Natural killer cell treated with Interleukin-12 subunit alpha and Interleukin-12 subunit beta and Interleukin-15 and Interleukin-18, amount 100 ng/mL, for 72 hours (primary cell): ENCODE results near the gene HBD. TPM values are rescaled to one million over a fixed set of nuclear protein-coding genes. Genes with fewer than 3 reads are reported as not detected.
A peak's percentile ranks its signal among the peaks of the same experiment; 100 is the strongest.

Source experiments
- ATAC-seq, 2 donors: fragments of 150-1000 bp; cut with Tn5 transposase in 1 of 2; sonication (Bioruptor Pico), chemical (Tn5 transposase) in 1 of 2; 2 replicates each; pipeline ENCODE4 v1.10.0; 2021
- DNase-seq: peaks from one replicate; pipeline ENCODE4 v3.0.0; 2022; ENCODE audit warnings: low spot score
- H3K27ac Mint-ChIP-seq, 2 donors: 1 replicate in 1 of 2; 2 replicates in 1 of 2; pipeline ENCODE4 v1.8.0; 2022; ENCODE audit warnings: mixed read lengths in 2 of 2, mild to moderate bottlenecking in 1 of 2, moderate library complexity in 1 of 2
- H3K27me3 Mint-ChIP-seq, 2 donors: 1 replicate in 1 of 2; 2 replicates in 1 of 2; pipeline ENCODE4 v1.8.0; 2022; ENCODE audit warnings: mixed read lengths in 2 of 2
- H3K36me3 Mint-ChIP-seq: one replicate; pipeline ENCODE4 v1.8.0; 2022; ENCODE audit warnings: mixed read lengths
- H3K4me1 Mint-ChIP-seq, 2 donors: 1 replicate in 1 of 2; 2 replicates in 1 of 2; pipeline ENCODE4 v1.8.0; 2022; ENCODE audit warnings: low read depth in 2 of 2, mixed read lengths in 2 of 2, mild to moderate bottlenecking in 1 of 2
- H3K4me3 Mint-ChIP-seq: one replicate; pipeline ENCODE4 v1.8.0; 2022; ENCODE audit warnings: mixed read lengths
- H3K9me3 Mint-ChIP-seq: 2 replicates; pipeline ENCODE4 v1.8.0; 2022; ENCODE audit warnings: mixed read lengths
- total RNA-seq, 2 donors: library from RNA; stranded (reverse); gene quantifications; one replicate each; pipeline ENCODE4 v1.2.3, GENCODE V29; 2022

Gene HBD
- total RNA-seq, 2 donors from 2014 or later: not detected

DNA sequence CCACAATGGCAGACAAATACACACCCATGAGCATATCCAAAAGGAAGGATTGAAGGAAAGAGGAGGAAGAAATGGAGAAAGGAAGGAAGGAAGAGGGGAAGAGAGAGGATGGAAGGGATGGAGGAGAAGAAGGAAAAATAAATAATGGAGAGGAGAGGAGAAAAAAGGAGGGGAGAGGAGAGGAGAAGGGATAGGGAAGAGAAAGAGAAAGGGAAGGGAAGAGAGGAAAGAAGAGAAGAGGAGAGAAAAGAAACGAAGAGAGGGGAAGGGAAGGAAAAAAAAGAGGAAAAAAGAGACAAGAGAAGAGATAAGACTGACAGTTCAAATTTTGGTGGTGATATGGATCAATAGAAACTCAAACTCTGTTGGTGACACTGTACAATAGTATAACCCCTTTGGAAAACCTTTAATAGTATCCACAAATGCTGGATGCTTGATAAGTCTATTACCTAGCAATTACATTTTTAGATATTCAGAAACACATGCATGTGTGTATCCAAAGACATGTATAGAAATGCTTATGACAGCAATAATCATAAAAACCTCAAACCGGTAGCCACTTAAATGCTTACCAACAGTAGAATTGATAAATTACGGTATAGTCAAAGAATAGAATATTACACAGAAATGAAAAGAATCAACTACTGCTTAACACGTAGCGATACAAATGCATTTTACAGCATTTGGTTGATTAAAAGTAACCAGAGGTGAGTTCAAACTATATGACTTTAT, 1.2 kb upstream of the HBD start:
- no peaks in the 10 kb centered on the region for H3K9me3 Mint-ChIP-seq
- ATAC-seq: no peak
- H3K4me3 Mint-ChIP-seq: no peak overlapping the region
- no peaks in the 10 kb centered on the region for H3K4me1 Mint-ChIP-seq
- H3K36me3 Mint-ChIP-seq: no peaks in the 10 kb centered on the region
- no peak overlapping the region for H3K27ac Mint-ChIP-seq
- peaks cover 3 to 23% of the 10 kb centered on the region in 2 donors for H3K27me3 Mint-ChIP-seq
- DNase-seq: no peak

DNA sequence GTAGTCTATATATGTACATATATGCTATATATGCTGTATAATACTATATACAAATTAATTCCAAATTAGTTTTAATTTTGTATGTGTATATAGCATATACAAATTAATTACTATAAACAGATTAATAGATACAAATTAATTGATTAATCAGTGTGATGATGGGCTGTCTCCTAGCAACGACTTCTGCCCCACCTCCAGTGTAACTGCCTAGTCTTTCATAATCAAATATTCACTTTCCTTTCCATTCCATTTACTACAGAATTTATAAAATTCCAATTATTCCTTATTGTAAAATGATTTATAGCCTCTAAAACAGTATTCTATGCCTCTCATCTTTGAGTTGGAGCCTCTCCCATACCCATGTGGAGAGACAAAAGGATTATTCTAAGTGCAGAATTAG, 976 bp downstream of the HBD start:
- no peaks in the 10 kb centered on the region for H3K36me3 Mint-ChIP-seq
- no peak overlapping the region for H3K27ac Mint-ChIP-seq
- no peak overlapping the region for H3K4me3 Mint-ChIP-seq
- no peak for DNase-seq
- H3K4me1 Mint-ChIP-seq: no peaks in the 10 kb centered on the region
- no peak for ATAC-seq
- H3K27me3 Mint-ChIP-seq: peaks cover 3 to 14% of the 10 kb centered on the region in 2 donors
- H3K9me3 Mint-ChIP-seq: no peaks in the 10 kb centered on the region

DNA sequence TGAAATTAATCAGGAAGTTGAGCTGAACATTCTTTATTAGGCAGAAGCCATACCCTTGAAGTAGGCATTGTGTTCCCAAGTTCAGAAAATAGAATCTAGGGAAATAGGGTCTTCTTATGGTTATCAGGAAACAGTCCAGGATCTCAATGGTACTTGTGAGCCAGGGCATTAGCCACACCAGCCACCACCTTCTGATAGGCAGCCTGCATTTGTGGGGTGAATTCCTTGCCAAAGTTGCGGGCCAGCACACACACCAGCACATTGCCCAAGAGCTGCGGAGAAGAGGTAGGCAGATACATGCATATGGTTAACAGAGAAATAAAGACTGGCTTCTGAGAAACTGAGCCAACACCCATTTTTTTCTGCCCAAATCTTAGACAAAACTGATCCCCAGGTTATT, 1.5 kb downstream of the HBD start:
- ATAC-seq (no peak), DNase-seq (no peak)
- no peaks in the 10 kb centered on the region for H3K9me3 Mint-ChIP-seq
- H3K36me3 Mint-ChIP-seq: no peaks in the 10 kb centered on the region
- no peak overlapping the region for H3K4me3 Mint-ChIP-seq
- no peaks in the 10 kb centered on the region for H3K4me1 Mint-ChIP-seq
- peaks cover 3 to 14% of the 10 kb centered on the region in 2 donors for H3K27me3 Mint-ChIP-seq
- no peak overlapping the region for H3K27ac Mint-ChIP-seq

DNA sequence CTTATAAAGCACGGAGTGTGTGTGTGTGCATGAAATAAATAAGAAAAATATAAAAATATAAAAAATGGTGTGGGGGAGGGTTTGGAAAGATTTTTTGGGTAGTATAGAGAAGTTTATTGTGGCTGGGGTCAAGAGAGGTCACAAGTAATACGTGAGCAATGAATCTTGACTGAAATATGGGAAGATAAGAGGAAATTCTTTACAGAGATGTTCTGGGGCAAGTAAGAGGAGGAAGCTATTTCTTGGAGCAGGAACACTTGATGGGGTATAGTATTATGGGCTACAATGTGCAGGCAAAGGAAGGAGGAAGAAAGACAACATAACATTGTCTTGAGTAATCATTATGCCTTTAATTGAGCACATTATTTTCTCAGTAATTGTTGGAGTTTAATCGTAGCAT, 2.1 kb downstream of the HBD start:
- H3K4me3 Mint-ChIP-seq: no peak overlapping the region
- no peaks in the 10 kb centered on the region for H3K36me3 Mint-ChIP-seq
- H3K27ac Mint-ChIP-seq: no peak overlapping the region
- peaks cover 0 to 8% of the 10 kb centered on the region in 2 donors for H3K27me3 Mint-ChIP-seq
- ATAC-seq (no peak), DNase-seq (no peak)
- H3K9me3 Mint-ChIP-seq: no peaks in the 10 kb centered on the region
- no peaks in the 10 kb centered on the region for H3K4me1 Mint-ChIP-seq

DNA sequence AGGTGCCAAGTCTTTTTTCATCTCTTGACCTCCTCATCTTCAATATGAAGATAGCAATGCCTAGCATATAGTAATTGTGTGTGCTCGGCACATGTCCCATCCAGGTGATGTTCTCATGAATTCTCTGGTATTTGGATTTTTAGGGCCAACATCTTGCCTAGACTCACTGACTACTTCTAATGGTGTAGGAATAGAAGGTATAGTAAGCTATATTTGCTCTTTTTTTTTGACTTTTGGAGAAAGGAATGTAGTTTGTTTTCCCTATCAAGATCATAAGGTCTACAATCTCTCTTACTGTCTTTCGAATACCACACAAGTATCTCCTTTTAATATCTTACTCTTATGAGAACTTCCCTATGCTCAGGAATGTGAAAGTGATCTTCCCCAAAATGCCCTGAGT, 3.2 kb downstream of the HBD start:
- no peaks in the 10 kb centered on the region for H3K4me1 Mint-ChIP-seq
- ATAC-seq: no peak

DNA sequence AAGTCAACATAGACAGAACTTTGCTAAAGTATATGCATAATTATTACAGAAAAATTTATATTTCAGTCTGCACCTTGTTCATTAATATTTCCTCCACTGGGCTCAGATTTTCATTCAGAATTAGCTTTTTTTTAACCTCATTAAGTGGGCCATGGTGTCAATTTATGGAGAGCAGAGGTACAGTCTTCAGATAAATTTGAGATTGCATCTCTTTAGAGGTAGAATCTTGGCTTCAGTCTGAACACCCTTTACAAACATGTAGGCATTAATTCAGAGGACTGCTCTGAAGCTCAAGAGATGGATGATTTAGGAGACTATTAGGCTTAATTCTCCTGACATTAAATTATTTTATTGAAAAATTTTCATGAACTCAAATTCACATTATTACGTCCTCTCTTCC, 4.0 kb downstream of the HBD start:
- Mint-ChIP-seq H3K9me3 (no peaks in the 10 kb centered on the region), H3K27me3 (no peaks in the 10 kb centered on the region), H3K36me3 (no peaks in the 10 kb centered on the region), H3K4me1 (no peaks in the 10 kb centered on the region), H3K4me3 (no peak overlapping the region), H3K27ac (no peak overlapping the region)
- ATAC-seq (no peak), DNase-seq (no peak)

More for the DNA sequence above, 3.2 kb downstream of the HBD start:
- Mint-ChIP-seq H3K27me3 (peaks cover 0 to 6% of the 10 kb centered on the region in 2 donors), H3K36me3 (no peaks in the 10 kb centered on the region), H3K27ac (no peak overlapping the region), H3K4me3 (no peak overlapping the region), H3K9me3 (no peaks in the 10 kb centered on the region)
- DNase-seq: no peak

DNA sequence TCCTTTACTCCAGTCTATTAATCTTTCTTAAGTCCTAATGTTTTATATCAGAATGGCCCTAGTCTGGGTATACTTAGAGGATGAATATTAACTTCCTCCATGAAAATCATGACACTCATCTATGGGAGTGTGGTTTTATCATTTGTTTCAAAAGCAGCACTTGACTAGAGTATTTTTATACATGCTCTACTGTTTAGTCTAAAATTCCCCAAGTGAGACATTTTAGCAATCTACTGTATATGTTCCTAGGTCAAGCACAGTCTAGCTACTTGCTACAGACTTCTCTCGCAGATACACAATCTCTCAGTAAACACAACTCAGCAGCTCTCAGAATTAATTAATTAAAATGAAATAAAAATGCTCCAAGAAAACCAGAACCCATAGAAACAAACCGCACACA, 4.5 kb downstream of the HBD start:
- DNase-seq: no peak
- no peak for ATAC-seq
- H3K4me3 Mint-ChIP-seq: no peak overlapping the region

DNA sequence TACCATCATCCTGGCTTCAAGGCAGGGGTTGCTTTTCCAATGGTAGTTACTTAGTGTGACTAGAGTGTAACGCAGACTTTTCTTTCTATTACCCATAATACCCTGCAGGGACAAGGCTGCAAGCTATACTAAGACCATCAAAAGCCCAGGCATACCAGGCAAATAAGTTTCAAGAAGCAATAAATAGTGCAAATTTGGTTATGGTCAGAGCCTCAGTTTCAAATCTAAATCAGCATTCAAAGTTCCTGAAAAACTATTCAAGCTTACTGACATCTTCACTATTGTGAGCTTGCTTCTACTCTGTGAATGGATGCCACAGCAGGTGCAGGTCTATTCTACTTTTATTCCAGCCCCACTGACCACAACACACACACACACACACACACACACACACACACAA, 4.9 kb downstream of the HBD start:
- DNase-seq: no peak
- Mint-ChIP-seq H3K27me3 (no peaks in the 10 kb centered on the region), H3K9me3 (no peaks in the 10 kb centered on the region), H3K36me3 (no peaks in the 10 kb centered on the region), H3K27ac (no peak overlapping the region), H3K4me3 (no peak overlapping the region), H3K4me1 (no peaks in the 10 kb centered on the region)
- ATAC-seq: no peak

More for the DNA sequence above, 4.5 kb downstream of the HBD start:
- Mint-ChIP-seq H3K9me3 (no peaks in the 10 kb centered on the region), H3K36me3 (no peaks in the 10 kb centered on the region), H3K27ac (no peak overlapping the region), H3K27me3 (no peaks in the 10 kb centered on the region), H3K4me1 (no peaks in the 10 kb centered on the region)

DNA sequence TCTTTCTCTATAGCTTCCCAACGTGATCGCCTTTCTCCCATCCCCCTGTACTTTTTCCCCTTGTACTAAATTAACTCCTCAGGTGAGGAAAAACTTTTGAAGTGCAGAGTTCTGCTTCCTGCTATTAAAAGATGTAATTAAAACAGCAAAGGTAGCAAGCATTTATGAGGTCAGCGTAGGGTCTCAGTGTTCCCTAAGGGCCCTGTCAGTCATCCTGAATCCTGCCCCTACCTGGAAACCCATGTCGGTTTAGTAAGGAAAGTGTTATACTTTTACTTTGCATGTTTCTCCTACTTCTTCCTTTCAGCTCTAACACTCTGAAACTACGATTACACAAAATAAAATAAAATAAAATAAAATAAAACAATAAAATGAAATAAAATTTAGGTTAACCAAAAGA, 6.2 kb downstream of the HBD start:
- DNase-seq: no peak
- Mint-ChIP-seq H3K27me3 (no peaks in the 10 kb centered on the region), H3K4me1 (no peaks in the 10 kb centered on the region), H3K27ac (no peak overlapping the region), H3K36me3 (no peaks in the 10 kb centered on the region), H3K4me3 (no peak overlapping the region), H3K9me3 (no peaks in the 10 kb centered on the region)
- ATAC-seq: no peak

DNA sequence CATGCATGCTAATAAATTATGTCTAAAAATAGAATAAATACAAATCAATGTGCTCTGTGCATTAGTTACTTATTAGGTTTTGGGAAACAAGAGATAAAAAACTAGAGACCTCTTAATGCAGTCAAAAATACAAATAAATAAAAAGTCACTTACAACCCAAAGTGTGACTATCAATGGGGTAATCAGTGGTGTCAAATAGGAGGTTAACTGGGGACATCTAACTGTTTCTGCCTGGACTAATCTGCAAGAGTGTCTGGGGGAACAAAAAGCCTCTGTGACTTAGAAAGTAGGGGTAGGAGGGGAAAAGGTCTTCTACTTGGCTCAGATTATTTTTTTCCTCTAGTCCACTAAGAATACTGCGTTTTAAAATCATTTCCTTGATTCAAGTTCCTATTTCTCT, 6.6 kb downstream of the HBD start:
- no peak overlapping the region for H3K27ac Mint-ChIP-seq
- ATAC-seq (no peak), DNase-seq (no peak)
- no peak overlapping the region for H3K4me3 Mint-ChIP-seq
- no peaks in the 10 kb centered on the region for H3K27me3 Mint-ChIP-seq
- H3K4me1 Mint-ChIP-seq: no peaks in the 10 kb centered on the region
- no peaks in the 10 kb centered on the region for H3K9me3 Mint-ChIP-seq
- H3K36me3 Mint-ChIP-seq: no peaks in the 10 kb centered on the region

DNA sequence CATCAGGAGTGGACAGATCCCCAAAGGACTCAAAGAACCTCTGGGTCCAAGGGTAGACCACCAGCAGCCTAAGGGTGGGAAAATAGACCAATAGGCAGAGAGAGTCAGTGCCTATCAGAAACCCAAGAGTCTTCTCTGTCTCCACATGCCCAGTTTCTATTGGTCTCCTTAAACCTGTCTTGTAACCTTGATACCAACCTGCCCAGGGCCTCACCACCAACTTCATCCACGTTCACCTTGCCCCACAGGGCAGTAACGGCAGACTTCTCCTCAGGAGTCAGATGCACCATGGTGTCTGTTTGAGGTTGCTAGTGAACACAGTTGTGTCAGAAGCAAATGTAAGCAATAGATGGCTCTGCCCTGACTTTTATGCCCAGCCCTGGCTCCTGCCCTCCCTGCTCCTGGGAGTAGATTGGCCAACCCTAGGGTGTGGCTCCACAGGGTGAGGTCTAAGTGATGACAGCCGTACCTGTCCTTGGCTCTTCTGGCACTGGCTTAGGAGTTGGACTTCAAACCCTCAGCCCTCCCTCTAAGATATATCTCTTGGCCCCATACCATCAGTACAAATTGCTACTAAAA, 7.5 kb downstream of the HBD start, which contains the start of gene HBB:
Gene HBB, minus strand, starts transcription at position 340 of the 579 bp plus-strand sequence. Its CDS starts 50 bp downstream, at position 290.
- peak; percentile 6 to 36 for ATAC-seq
- Mint-ChIP-seq H3K4me1 (no peaks in the 10 kb centered on the region), H3K9me3 (no peaks in the 10 kb centered on the region), H3K36me3 (no peaks in the 10 kb centered on the region), H3K27ac (no peak within 1 kb of the TSS), H3K27me3 (no peaks in the 10 kb centered on the region), H3K4me3 (no peak within 1 kb of the TSS)
- no peak for DNase-seq

DNA sequence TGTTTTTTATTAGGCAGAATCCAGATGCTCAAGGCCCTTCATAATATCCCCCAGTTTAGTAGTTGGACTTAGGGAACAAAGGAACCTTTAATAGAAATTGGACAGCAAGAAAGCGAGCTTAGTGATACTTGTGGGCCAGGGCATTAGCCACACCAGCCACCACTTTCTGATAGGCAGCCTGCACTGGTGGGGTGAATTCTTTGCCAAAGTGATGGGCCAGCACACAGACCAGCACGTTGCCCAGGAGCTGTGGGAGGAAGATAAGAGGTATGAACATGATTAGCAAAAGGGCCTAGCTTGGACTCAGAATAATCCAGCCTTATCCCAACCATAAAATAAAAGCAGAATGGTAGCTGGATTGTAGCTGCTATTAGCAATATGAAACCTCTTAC, 8.8 kb downstream of the HBD start:
- no peaks in the 10 kb centered on the region for H3K36me3 Mint-ChIP-seq
- H3K4me3 Mint-ChIP-seq: no peak overlapping the region
- H3K9me3 Mint-ChIP-seq: no peaks in the 10 kb centered on the region
- H3K4me1 Mint-ChIP-seq: no peaks in the 10 kb centered on the region
- H3K27me3 Mint-ChIP-seq: no peaks in the 10 kb centered on the region
- DNase-seq (no peak), ATAC-seq (no peak)
- no peak overlapping the region for H3K27ac Mint-ChIP-seq

DNA sequence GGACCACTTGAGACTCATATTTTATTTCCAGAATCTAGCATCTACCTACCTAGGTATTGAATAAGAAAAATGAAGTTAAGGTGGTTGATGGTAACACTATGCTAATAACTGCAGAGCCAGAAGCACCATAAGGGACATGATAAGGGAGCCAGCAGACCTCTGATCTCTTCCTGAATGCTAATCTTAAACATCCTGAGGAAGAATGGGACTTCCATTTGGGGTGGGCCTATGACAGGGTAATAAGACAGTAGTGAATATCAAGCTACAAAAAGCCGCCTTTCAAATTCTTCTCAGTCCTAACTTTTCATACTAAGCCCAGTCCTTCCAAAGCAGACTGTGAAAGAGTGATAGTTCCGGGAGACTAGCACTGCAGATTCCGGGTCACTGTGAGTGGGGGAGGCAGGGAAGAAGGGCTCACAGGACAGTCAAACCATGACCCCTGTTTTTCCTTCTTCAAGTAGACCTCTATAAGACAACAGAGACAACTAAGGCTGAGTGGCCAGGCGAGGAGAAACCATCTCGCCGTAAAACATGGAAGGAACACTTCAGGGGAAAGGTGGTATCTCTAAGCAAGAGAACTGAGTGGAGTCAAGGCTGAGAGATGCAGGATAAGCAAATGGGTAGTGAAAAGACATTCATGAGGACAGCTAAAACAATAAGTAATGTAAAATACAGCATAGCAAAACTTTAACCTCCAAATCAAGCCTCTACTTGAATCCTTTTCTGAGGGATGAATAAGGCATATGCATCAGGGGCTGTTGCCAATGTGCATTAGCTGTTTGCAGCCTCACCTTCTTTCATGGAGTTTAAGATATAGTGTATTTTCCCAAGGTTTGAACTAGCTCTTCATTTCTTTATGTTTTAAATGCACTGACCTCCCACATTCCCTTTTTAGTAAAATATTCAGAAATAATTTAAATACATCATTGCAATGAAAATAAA, 9.5 kb downstream of the HBD start:
- no peaks in the 10 kb centered on the region for H3K4me1 Mint-ChIP-seq
- no peaks in the 10 kb centered on the region for H3K27me3 Mint-ChIP-seq
- no peak for DNase-seq
- no peak overlapping the region for H3K4me3 Mint-ChIP-seq
- H3K9me3 Mint-ChIP-seq: no peaks in the 10 kb centered on the region
- H3K36me3 Mint-ChIP-seq: no peaks in the 10 kb centered on the region
- H3K27ac Mint-ChIP-seq: no peak overlapping the region
- ATAC-seq: no peak

DNA sequence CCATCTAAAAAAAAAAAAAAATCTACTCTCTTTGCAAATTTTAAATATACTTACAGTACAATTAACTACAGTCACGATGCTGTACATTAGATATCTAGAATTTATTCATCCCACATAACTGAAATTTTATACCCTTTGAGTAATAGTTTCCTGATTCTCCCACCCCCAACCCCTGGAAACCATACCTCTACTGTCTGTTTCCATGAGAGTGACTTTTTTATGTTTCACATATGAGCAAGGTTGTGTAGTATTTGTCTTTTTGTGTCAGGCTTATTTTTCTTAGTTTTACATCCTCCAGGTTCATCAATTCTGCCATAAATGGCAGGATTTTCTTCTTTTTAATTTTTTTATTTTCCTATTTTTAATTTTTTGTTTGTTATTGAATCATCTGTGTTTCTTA, 10.6 kb downstream of the HBD start:
- H3K36me3 Mint-ChIP-seq: no peaks in the 10 kb centered on the region
- ATAC-seq (no peak), DNase-seq (no peak)
- no peaks in the 10 kb centered on the region for H3K4me1 Mint-ChIP-seq
- no peaks in the 10 kb centered on the region for H3K9me3 Mint-ChIP-seq
- H3K4me3 Mint-ChIP-seq: no peak overlapping the region
- no peaks in the 10 kb centered on the region for H3K27me3 Mint-ChIP-seq
- no peak overlapping the region for H3K27ac Mint-ChIP-seq
